Fibroblast of peridontal ligament (primary cell): Measurements from ENCODE around the gene PELI1.
"Not testable (repeated sequence)": the region's sequence is repeated elsewhere in the genome, so short reads cannot be mapped to it uniquely, and the experiment has no call there.

Experiments used
- DNase-seq: peaks from one replicate; pipeline ENCODE4 v3.0.0-alpha.2; 2010; ENCODE audit errors: extremely low read depth

Gene PELI1

DNA sequence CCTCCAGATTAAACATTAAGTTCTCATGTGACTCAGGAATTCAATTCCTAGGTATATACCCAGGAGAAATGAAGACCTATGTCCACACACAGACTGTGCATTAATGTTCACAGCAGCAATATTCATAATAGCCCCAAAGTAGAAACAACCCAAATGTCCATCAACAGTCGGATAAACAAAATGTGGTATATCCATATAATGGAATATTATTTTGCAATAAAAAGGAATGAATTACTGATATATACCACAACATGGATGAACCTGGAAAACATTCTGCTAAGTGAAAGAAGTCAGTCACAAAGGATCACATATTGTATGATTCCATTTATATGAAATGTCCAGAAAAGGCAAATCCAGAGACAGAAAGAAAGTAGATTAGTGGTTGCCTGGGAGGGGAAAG is 20.5 kb downstream of the PELI1 start:
- DNase-seq: no peak

DNA sequence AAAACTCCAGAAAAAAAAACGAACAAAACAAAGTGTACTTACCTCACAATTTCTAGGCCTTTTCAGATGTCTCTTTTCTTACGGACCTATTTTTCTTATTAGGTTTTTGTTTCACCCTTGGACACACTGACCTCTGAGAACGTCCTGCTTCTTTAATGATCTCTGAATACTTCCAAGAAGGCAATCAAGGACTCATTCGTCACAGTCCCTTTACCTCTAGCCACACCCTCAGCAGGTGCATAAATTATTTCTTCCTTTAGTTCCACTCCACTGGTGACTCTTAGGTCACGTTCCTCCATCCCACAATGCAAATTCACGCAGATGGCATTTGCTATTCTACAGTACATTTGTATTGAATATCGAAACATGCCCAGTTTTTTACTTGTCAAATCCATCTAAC is 21.9 kb downstream of the PELI1 start:
- DNase-seq: no peak

DNA sequence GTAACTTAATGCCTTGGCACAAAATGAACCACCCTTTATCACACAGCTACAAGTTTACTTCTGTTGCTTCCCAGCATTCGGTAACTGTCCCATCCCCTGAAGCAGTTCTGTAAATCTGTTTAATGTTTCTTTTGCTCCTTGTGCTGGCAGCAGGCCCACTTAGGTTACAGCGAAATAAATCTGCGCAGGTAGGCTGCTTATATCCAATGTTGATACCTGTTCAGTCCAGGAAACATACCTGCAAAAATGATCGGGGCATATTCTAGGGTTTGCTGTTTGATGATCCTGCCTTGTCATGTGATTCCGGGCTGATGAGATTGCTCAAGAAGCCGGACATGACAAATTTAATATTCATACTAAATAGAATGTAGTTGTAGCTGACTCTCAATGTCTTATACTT is 23.3 kb downstream of the PELI1 start:
- no peak for DNase-seq

DNA sequence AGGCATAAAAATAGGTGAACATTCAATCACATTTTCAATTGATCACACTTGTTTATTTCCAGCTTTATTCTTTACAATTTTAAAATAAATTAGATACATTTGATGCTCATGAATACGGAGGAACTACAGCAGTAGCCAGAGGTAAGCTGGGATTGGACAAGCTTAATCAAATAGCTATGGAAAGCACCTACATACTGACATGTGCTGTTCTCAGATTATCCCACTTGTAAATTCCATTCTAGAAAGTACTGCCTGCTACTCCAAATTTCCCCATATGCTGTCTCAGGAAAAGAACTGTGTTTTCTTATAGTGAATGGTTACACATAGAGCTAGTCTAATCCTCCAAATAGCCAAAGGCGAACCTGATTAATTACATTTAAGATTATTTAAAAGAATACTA is 24.2 kb downstream of the PELI1 start:
- DNase-seq: no peak

DNA sequence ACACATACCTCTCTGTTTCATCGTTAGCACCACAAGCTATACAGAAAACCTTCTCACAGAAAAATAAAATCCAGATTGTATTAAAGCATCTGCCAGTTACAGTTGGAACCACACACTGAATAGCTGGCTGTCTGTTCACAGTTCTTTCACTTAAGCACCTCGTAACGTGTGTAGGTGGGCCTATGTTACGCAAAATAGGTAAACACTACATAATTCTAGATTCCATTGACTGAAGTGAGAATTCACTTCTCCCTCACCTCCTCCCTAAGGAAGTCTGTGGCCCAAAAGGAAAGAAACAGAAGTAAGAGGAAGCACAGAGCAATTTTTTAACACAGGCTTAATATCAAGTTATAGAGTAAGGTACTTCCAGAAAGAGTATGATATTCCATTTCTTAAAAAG is 24.9 kb downstream of the PELI1 start:
- DNase-seq: no peak

DNA sequence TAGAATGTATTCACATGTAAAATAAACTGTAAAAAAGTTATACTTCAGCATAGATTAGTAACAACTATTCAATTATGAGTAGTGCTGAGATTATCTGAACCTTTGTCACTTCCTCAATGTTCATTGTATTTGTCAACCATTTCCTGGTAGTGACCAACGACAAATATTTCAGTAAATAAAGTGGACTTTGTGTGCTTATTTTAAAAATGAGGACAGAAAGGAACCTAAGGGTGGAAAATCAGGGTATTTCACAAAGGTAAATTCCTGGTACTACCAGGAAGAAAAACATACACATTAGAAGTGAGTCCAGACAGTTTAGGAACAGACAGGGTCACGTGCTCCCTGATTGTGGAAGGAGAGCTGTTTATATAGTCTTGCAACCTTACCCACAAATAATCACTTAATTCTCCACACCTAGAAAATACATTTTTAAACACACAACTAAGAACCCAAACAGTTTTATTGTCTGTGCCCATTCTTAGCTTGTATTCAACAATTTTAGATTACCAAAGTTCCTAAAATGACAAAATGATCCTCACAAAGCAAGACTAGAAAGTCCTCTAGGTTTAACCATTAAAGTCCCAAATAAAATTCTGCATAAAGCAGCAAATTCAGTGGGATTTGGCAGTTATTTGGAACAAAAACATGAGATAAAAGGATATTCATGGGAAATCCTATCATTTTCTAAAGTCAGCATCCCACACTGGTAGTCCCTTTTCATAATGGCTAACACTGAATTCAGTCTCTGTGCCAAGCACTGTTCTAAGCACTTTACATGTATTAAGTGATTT is 28.2 kb downstream of the PELI1 start:
- DNase-seq: no peak

DNA sequence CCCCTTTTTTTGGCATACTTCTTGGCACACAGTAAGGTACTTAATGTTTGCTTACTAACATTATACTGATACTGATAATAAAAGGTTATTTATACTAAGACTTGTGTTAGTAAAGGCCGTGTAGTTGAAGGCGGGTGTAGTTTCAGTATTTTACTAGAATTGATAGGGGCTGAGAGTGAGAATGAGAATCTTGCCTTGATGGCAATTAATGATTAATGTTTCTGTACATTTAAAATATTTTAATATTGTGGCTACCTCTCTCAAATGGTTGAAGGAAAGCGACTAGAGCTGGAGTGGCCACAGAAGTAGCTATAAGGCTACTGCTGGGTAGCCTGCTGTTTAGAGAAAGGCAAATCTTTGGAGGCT is 29.3 kb downstream of the PELI1 start:
- no peak for DNase-seq

DNA sequence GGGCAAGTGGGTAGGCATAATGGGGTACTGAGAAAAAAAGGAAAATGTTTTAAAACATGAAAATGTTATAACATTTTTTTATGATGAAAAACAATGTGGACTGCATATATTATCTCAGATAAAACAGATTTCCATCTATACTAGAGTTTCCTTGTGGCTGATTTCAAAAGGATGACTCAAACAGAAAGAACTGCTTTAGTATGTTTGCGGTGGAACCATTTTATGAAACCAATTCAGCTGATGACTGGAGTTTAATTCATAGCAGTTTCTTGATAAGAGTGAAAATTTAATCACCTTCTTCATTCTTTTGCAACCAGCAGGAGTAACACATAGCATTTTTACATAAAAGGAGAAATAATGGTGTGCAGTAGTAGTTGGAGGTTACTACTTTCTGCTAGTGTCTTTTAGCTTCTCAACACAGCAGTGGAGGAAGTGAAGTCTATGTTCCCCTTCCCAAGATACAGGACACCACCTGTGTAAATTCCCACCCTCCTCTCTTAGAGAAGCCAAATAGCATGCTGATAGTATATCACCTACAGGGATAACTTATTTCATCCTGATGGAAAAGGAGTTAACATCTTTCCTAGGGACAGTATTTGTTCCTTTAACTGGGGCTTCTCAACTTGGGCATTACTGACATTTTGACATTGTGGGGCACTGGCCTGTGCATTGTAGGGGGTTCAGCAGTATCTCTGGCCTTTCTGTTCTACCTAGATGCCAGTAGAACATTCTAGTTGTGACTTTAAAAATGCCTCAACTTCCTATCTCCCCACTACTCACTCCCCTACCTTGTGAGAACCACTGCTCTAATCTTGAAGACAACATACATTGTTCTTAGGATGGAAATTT is 29.9 kb downstream of the PELI1 start:
- peak; percentile 73 for DNase-seq

DNA sequence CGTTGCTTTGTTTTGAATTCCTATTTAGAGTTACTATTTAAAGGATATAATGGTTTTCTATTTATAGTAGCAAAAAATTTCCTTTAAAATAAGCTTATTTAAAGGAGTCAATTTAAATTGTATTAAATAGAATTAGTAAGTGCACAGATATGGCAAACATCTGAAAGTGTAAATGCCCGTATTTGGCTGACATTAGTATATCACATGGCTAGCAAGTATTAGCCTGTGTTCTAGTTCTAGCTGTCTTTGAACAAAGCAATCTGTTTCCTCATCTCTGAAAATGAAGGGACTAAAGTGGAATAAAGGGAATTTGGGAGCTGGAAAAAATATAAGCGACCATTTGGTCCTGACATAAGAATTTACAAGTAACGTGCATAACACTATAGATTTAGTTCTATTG is 32.2 kb downstream of the PELI1 start:
- no peak for DNase-seq

DNA sequence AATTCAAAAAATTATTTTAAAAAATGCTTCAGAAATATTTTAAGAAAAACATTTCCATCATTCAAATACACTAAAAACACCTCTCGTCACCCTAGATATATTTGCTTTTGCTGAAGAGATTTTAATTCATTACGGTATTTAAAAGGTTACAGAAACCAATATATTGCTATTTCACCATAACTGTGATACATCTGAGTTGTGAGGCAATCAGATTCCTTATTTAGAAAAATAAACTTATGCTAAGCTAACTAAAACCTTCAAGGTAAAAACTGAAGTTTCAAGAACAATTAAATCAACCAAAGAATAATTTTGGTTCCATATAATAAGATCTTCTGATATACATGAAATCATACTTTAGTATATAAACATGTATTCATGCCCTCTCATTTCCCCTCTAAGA is 32.8 kb downstream of the PELI1 start:
- DNase-seq: peak; percentile 25

DNA sequence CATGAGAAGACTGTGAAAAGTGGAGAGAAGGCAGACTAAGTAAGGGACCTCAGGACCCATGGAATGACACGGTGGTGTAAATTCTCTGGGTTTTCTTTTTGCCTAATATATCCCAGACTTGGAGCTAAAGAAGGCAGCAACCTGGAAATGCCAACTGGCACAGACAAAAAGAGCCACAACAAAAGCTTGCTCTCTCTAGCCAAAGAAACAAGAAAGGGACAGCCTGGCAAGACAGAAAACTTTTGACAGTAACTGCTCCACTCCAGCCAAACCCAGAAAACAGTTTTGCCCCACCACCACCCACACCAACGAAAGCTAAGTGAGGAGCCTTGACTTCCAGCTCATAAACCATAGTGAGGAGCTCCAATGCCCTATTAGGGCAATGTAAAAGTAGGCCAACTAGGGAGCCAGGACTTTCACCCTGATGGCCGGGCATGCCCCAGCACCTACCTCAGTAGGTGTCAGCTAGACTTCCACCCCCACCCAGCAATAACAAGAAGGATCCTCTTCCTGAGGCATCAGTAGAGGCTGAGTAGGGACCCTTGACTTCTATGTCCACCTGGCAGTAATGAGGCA is 35.5 kb downstream of the PELI1 start:
- DNase-seq: no peak

DNA sequence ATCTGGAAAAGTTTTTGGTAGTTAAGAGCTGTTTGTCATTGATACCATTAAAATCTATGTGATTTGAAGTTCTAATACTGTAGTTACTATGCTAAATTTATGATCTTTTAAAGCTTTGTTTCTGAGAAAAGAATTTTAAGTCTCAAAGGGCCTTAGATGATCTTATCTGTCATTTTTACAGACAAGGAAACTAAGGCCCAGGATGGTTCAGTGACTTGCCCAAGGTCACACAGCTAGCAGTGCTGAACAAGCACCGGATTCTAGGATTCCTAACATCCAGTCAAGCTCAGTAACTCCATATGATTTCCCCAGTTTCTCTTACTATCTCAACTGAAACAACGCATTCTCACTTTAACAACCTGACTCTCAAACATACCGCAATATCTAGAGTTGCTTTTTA is 37.7 kb downstream of the PELI1 start:
- no peak for DNase-seq

DNA sequence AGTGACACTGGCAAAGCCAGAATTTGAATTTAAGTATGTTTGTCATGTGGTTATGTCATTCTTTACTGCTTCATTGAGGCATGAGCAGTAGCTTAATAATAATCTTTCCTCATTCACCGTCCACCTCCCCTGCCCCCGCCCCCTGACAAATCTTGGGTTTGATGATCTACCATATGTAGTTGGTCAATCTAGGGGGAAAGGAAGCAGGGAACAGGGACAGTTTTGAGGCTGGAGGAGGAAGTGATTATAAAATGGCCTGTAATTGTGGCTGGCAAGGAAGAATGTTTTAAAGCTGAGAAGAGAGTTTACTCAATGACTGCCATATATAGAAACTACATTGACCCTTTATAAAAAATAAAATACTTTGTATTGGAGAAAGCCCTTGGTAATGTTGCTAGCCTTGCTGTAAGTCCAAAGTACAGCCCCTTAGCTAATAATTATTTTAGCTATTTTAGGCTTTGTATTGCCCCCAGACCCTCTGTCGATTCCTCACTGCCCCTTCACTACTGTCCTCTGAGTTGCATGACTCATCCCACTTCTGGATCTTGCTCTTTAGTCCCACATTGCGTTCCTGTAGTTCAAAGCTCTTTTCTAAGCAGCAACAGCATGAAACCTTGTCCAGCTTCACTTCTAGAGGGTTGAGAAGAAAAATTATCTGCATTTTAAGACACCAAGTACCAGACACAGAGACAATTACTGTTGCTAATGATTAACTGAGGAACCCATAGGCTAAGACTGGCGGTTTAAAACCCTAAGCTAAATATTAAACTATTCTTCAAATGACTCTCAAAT is 38.4 kb downstream of the PELI1 start:
- no peak for DNase-seq

DNA sequence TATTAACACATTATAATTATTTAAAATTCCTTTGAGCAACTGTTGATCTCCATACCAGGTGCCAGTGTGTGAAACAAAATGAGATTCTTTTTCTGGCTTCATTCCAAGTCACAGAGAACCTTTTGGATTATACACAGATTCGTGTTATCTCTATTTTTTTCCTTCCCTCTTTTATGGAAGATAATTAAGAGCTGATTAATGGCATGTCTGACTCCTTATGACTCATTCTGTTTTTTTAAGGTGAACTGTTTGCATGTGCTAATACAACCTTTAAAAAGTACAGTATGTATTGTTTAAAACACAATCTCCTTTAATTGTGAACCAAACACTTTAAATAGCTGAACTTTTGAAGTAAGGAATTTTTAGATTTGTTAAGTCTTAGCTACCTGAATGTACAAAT is 39.3 kb downstream of the PELI1 start:
- no peak for DNase-seq

DNA sequence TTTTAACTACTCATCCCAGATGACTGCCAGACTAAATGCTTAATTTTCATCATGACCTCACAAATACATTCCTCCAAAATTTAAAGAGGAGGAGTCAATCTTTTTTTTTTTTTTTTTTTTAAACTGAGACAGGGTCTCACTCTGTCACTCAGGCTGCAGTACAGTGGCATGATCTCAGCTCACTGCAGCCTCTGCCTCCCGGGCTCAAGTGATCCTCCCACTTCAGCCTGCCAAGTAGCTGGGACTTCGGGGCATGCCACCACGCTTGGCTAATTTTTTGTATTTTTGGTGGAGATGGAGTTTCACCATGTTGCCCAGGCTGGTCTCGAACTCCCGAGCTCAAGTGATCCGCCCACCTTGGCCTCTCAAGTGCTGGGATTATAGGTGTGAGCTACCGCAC is 41.5 kb downstream of the PELI1 start:
- not testable (repeated sequence) for DNase-seq

DNA sequence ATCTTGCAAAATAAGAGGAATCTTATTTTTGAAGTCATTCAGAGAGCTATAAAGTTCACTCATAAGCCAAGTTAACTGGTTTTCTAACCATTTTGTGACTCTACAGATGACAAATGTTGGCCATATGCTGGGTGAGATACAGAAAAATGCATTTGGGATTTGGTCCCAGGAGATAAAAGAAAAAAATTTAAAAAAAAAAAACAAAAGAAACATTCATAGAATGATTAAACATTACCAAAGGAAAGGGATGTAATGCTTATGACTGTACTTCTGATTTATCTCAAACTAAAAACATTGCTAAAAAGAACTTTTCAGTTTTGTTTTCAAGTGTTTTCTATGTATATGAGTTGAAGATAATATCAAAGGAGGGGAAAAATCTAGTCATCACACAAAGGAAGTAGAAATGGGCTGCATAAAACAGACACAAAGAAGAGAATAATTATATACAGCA is 43.1 kb downstream of the PELI1 start:
- peak; percentile 11 for DNase-seq

DNA sequence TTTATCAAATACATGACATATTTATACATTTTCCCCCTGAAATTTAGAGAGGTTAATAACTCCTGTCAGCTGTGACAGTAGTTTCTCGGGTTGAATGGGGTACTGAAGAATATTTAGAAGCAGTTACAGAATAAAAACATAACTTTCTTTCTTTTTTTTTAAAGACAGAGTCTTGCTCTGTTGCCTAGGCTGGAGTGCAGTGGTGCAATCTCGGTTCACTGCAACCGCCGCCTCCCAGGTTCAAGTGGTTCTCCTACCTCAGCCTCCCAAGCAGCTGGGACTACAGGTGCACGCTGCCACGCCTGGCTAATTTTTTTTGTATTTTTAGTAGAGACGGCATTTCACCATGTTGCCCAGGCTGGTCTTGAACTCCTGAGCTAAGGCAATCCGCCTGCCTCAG is 43.6 kb downstream of the PELI1 start:
- not testable (repeated sequence) for DNase-seq

DNA sequence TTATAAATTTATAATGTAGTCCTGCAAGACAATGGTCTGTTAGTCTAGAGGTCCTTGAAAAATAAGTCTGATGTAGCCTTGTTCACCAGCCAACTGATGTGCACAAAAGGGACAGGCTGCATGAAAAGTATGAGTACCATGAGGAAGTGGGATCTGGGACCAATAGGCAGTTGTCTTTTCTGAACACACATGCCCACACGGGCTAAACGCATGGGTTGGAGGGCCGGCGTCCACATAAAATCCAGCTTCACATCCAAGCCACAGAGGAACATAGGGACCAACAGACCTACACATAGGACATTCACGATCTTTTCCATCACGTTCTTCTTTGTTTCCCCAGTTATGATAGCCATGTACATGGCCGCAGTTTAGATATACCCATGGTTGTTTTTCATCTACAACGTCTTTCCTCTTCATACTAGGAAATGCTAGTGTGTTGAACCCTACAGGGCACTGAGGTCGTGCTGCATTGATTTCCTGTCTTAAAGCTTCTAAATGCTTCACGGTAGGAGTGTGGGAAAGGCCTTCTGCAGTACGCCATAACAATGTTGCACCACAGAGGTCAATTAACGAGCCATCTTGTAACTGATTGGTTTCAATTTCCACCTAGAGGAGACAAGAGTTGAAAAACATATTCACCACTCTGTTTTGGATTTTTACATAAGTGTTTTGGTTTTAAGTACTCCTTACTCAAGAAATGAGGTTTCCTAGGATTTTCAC is 49.4 kb downstream of the PELI1 start:
- no peak for DNase-seq

DNA sequence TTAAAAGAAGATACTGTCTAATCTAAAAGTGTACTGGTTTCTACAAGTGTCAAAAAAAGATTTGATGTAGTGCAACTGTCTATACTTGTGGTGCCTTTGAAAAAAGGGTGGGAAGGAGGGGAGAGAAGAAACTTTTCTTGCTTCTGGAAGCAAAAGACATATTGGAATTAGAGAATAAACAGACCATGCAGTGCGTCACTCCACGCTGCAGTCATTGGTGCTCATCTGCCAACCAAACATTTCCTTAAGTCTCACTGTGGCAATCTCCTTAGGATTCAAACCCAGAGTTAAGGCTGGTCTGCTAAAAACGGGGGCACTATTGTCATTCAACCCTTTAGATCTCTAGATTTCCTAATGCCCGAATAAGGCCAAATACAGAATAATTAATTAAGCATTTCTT is 50.9 kb downstream of the PELI1 start:
- DNase-seq: no peak

DNA sequence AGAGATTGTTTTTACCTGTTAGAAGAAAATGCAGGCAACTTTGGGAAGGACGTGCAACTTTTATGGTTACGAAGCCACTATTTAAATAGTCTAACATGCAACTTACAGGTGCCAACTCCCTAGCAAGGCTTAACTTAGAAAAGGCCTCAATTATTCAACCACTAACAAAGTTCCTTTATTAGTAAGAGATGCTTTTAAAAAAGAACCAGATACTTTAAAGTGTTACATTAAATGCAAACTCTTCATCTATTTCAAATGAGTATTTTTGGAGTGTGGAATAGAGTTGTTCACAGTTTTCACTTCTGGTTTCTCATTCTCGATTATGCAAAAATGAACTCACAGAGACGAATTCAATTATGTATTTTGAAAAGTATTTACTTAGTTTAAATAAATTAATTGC is 51.7 kb downstream of the PELI1 start:
- no peak for DNase-seq

DNA sequence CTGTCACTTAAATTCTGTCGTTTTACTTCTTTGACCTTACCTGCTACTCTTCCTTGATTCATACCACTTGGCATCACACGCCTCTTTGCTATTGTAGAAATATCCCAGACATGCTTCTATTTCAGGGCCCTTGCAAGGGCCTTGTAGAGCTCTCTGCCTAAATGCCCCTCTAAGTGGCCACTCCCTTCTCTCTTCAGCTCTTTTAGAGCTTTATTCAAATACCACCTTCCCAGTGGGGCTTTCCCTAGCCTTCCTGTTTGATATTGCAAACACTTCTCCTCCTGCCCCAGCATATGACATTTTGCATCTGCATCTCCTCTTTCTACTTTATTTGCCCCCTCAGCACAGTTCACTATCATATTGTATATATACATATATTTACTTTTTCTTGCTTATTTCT is 54.0 kb downstream of the PELI1 start:
- no peak for DNase-seq
